Measurements from ENCODE around the gene ALG8. TPM values are rescaled to one million over a fixed set of nuclear protein-coding genes. Genes with fewer than 3 reads are reported as not detected.

ALG8 gene
- total and polyA plus RNA-seq, 2 of the 8 experiments (the other 6 are each of a cell fraction or from before 2014, with no cell fraction given), result 66.7 to 84.3 TPM

- no peak overlapping the region for H3K4ac ChIP-seq (replicated peaks; ENCODE audit: insufficient read length, low read depth, low read length)
- no peaks in the 10 kb centered on the region for H3K9me3 ChIP-seq (ENCODE audit: insufficient read depth in 2 of 2, low read depth in 1 of 2, low read length in 1 of 2)
- H3K23me2 ChIP-seq (ENCODE audit: low read depth, low read length), result peaks cover 10% of the 10 kb centered on the region
- H3K4me1 ChIP-seq (replicated peaks in 1 of 4; ENCODE audit: control insufficient read depth in 3 of 4, insufficient read depth in 4 of 4, low read length in 3 of 4), result peaks cover 0 to 11% (median 2%) of the 10 kb centered on the region in 4 experiments; a peak in 6 of 7 replicates
- 0 out of 4 replicates have a peak, but pooled peaks have one; percentile 19 to 45 for TF ChIP-seq SIN3A (conservative IDR thresholded peaks at IDR 0.05 in 1 of 2, IDR thresholded peaks at IDR 0.05 in 1 of 2; ENCODE audit: low read depth in 1 of 2, low read length in 2 of 2)
- peak; percentile 71 for TF ChIP-seq SAP30 (IDR thresholded peaks at IDR 0.05; ENCODE audit: insufficient read depth, insufficient replicate concordance, low read length)
- TF ChIP-seq RFX5 (IDR thresholded peaks at IDR 0.05; ENCODE audit: borderline replicate concordance, low read depth, low read length), result no peak
- H3K56ac ChIP-seq (replicated peaks; ENCODE audit: insufficient read length, low read depth, low read length), result no peak overlapping the region
- no peak overlapping the region for H2BK12ac ChIP-seq (ENCODE audit: low read depth, low read length)
- no peak overlapping the region for H3K18ac ChIP-seq (ENCODE audit: extremely low read depth, low read length)
- H3K27me3 ChIP-seq (replicated peaks in 1 of 4; ENCODE audit: control insufficient read depth in 3 of 4, extremely low read depth in 1 of 4, insufficient read depth in 3 of 4, low read length in 3 of 4), result peaks cover 0 to 4% (median 2%) of the 10 kb centered on the region in 4 experiments; a peak in 1 of 7 replicates
- 36% methylated on average over 26 of the region's 31 CpGs; no CpG with 5 or more reads in 1 of the 2 experiments for WGBS, 2 experiments (ENCODE audit: extremely low coverage in 1 of 2, insufficient coverage in 1 of 2, insufficient read length in 1 of 2, insufficient replicate concordance in 2 of 2, low coverage in 1 of 2, low lambda C conversion rate in 2 of 2, missing lambda C conversion rate in 1 of 2)
- FAIRE-seq (no peak), DNase-seq (ENCODE audit: low read depth in 1 of 2, low spot score in 2 of 2) (no peak)
- H4K5ac ChIP-seq (ENCODE audit: insufficient read length, low read depth, low read length), result no peak overlapping the region
- H3K79me2 ChIP-seq (ENCODE audit: control insufficient read depth in 1 of 2, insufficient read depth in 2 of 2, low read length in 2 of 2), result no peaks in the 10 kb centered on the region
- no peak overlapping the region for H2AFZ ChIP-seq (ENCODE audit: low read length)
- no peaks in the 10 kb centered on the region for H3K36me3 ChIP-seq (ENCODE audit: control insufficient read depth in 2 of 4, insufficient read depth in 4 of 4, low read length in 3 of 4)
- no peak overlapping the region for H2BK5ac ChIP-seq (ENCODE audit: low read depth, low read length)
- no peak overlapping the region for H4K8ac ChIP-seq (ENCODE audit: extremely low read depth, insufficient read depth, low read length)
- no peak overlapping the region for H3K14ac ChIP-seq (ENCODE audit: insufficient read length)
- H3K9ac ChIP-seq (replicated peaks in 1 of 4; ENCODE audit: extremely low read depth in 1 of 4, low read depth in 3 of 4, low read length in 3 of 4), result no peak overlapping the region
- H3K4me3 ChIP-seq (ENCODE audit: extremely low read depth in 1 of 4, insufficient read depth in 2 of 4, low read depth in 3 of 4, low read length in 4 of 4), result peak overlapping the region; percentile 54 to 84 (median 79)
- no peak overlapping the region for H3K27ac ChIP-seq (ENCODE audit: low read depth, low read length)
- peaks cover 0 to 3% of the 10 kb centered on the region in 2 experiments for H4K20me1 ChIP-seq (replicated peaks in 1 of 2; ENCODE audit: control insufficient read depth in 1 of 2, insufficient read depth in 2 of 2, low read length in 2 of 2)
- POLR2A ChIA-PET (ENCODE audit: partially characterized antibody), result interaction anchor here (0.8 to 3.7 kb wide), 6 partner anchors 12 to 48 kb away, joined by 3 to 16 read pairs (median 3); partner anchors contain the start of gene ALG8
- H2BK120ac ChIP-seq (replicated peaks; ENCODE audit: low read depth, low read length), result no peak overlapping the region
- no peak overlapping the region for H4K91ac ChIP-seq (replicated peaks; ENCODE audit: insufficient read length, low read length)
- peak overlapping the region; percentile 74 to 86 for H3K4me2 ChIP-seq (ENCODE audit: insufficient read depth in 1 of 2, low read depth in 2 of 2, low read length in 2 of 2)
- H3K23ac ChIP-seq (ENCODE audit: insufficient read length), result no peak overlapping the region
- peaks cover 2% of the 10 kb centered on the region; the same call in 1 of the 2 replicates for H3K79me1 ChIP-seq (ENCODE audit: low read depth, low read length)
- CTCF ChIA-PET (ENCODE audit: partially characterized antibody), result interaction anchor here (0.9 kb wide), 1 partner anchor 377 kb away, joined by 3 read pairs; no protein-coding TSS in a partner anchor
- no peak overlapping the region for H2BK15ac ChIP-seq (ENCODE audit: low read length)
- H2AK5ac ChIP-seq (ENCODE audit: low read depth, low read length), result no peak overlapping the region
- H2BK20ac ChIP-seq (ENCODE audit: low read length), result no peak overlapping the region
Measured at GRCh38 chr11:78187366-78188285, 48.2 kb upstream of the ALG8 start.
